GM06990 (cell line): ENCODE results near the gene PDGFD.

Experiments used
- DNase-seq: peaks from one replicate; pipeline ENCODE4 v3.0.0-alpha.2; 2011; ENCODE audit not compliant: insufficient read length; ENCODE audit errors: extremely low read depth
- H3K27me3 ChIP-seq: replicated peaks from 2 replicates; pipeline ENCODE4 v1.6.0; 2011; ENCODE audit warnings: low read length; ENCODE audit not compliant: control insufficient read depth, insufficient read depth
- H3K36me3 ChIP-seq: 2 replicates; pipeline ENCODE4 v1.5.1; 2011; ENCODE audit warnings: low read length; ENCODE audit not compliant: control insufficient read depth, insufficient read depth
- H3K4me3 ChIP-seq: replicated peaks from 2 replicates; pipeline ENCODE4 v1.5.1; 2011; ENCODE audit warnings: low read depth, mild to moderate bottlenecking, control low read depth, low read length
- TF ChIP-seq, protein P1 (sequence below): IDR thresholded peaks from 2 replicates; pipeline ENCODE4 v1.5.1; 2011; ENCODE audit warnings: low read length, control low read depth, mild to moderate bottlenecking, inconsistent platforms; ENCODE audit not compliant: insufficient read depth, poor library complexity, severe bottlenecking

Gene PDGFD

DNA sequence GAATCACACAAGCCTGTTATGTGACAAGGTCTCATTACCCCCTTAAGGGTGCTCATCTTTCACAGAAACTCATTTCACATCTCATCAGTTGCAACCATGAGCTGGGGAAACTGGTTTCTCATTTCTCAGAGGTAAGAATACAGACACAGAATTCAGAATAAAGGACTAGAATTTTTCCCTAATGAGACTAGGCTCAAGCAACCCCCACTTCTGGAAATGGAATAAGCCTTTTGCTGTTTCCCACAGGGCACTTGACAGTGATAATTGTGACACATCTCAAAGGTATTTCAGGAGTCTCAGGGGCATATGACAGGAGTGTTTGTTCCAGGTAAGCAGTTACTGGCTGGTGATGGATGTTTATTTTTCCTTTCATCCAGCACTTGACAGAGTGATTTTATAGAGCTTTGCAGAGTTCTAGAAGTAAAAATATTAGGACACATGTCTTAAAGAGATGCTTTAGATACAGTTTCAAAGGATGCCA is 240.5 kb downstream of the PDGFD start:
- TF ChIP-seq, protein P1, sequence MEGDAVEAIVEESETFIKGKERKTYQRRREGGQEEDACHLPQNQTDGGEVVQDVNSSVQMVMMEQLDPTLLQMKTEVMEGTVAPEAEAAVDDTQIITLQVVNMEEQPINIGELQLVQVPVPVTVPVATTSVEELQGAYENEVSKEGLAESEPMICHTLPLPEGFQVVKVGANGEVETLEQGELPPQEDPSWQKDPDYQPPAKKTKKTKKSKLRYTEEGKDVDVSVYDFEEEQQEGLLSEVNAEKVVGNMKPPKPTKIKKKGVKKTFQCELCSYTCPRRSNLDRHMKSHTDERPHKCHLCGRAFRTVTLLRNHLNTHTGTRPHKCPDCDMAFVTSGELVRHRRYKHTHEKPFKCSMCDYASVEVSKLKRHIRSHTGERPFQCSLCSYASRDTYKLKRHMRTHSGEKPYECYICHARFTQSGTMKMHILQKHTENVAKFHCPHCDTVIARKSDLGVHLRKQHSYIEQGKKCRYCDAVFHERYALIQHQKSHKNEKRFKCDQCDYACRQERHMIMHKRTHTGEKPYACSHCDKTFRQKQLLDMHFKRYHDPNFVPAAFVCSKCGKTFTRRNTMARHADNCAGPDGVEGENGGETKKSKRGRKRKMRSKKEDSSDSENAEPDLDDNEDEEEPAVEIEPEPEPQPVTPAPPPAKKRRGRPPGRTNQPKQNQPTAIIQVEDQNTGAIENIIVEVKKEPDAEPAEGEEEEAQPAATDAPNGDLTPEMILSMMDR, result no peak
- no peak for DNase-seq
- Histone ChIP-seq H3K4me3 (no peak overlapping the region), H3K36me3 (no peaks in the 10 kb centered on the region), H3K27me3 (no peaks in the 10 kb centered on the region)

DNA sequence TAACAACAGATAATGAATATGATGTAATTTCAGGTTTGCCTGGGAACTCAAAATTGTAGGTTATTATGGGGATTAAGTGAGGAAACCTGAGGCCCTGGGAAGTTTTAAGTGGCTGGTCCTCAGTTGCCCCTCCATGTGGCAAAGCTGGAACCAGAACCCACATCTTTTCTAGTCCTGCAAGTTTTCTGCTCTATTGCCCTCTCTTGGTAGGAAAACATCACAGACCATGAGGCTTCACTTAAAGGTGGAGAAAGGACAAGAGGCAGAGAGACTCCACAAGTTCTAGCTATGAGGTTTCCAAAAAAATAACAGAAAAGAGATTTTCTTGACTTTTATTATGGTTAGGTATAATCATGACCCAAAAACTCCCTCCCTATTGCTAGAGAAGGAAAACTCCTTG is 243.0 kb downstream of the PDGFD start:
- no peaks in the 10 kb centered on the region for H3K36me3 ChIP-seq
- TF ChIP-seq, protein P1, result peak; percentile 17
- H3K4me3 ChIP-seq, result no peak overlapping the region
- no peak for DNase-seq
- no peaks in the 10 kb centered on the region for H3K27me3 ChIP-seq

DNA sequence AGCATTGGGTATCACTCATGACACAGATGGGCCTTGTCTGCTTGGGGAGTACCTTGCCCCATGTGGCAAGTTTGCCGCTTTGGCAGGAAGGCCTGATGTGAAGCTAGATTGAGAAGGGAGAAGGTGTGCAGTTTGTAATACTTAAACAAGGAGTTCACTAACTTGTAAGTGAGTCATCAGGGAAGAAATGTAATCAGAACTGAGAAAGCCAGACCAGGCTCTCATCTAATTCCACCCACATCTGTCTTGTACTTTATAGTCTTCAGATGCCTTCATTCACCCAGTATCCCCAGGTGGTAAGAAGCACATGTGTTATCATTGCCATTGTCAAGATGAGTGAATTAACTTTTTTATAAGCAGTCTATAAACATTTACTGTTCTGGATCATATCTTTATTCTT is 243.5 kb downstream of the PDGFD start:
- no peaks in the 10 kb centered on the region for H3K27me3 ChIP-seq
- TF ChIP-seq, protein P1, result no peak
- H3K36me3 ChIP-seq, result no peaks in the 10 kb centered on the region
- no peak for DNase-seq
- no peak overlapping the region for H3K4me3 ChIP-seq

DNA sequence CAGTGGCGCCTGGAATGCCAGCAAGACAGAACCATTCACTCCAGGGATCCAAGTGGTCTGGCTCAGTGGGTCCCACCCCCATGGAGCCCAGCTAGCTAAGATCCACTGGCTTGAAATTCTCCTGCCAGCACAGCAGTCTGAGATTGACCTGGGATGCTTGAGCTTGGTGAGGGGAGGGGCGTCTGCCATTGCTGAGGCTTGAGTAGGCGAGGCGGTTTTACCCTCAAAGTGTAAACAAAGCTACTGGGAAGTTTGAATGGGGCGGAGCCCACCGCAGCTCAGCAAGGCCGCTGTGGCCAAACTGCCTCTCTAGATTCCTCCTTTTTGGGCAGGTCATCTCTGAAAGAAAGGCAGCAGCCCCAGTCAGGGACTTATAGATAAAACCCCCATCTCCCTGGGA is 253.2 kb downstream of the PDGFD start:
- no peak for DNase-seq
- TF ChIP-seq, protein P1, result no peak
- no peak overlapping the region for H3K4me3 ChIP-seq

DNA sequence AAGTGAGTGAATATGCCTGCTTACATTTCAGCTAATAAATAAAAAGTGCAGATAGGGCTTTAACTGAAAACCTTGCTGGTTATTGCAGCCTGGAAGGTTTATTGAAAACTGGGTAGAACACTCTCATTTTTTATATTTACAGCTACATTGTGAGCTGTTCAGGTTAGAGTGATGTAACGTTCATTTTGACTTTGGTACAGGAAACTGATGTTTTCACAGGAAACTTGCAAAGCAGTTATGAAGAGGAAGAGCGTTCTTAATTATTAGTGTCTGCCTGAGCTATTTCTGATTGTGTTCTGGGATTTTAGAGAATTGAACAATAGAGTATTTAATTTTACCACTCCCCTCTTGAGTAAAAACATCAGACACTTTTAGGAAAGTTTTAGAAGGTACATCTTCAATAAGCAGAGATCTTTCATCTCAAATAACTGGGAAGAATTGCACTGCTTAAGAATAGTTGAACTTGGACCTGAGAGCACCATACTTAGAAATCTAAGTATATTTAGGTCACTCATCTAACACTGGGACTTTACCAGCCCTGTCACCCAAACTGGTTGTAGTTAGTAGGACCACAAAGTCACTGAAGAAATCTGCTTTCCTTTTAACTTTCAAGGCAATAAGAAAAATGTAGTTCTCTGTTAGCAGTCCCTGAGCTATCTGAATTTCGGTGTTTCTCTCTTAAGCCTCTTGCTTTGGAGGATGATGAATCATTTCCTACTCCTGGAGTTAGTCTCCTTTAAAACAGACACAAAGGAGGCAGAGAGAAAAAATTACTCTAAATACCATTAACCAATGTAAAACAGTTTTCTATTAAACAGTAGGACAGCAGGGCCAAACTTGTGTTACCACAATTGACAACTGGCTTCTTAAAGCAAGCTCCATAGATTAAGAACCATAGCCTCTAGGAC is 256.1 kb downstream of the PDGFD start:
- Histone ChIP-seq H3K36me3 (no peaks in the 10 kb centered on the region), H3K27me3 (no peaks in the 10 kb centered on the region), H3K4me3 (no peak overlapping the region)
- TF ChIP-seq, protein P1, result no peak
- DNase-seq, result no peak

More for the DNA sequence above, 253.2 kb downstream of the PDGFD start:
- Histone ChIP-seq H3K27me3 (no peaks in the 10 kb centered on the region), H3K36me3 (no peaks in the 10 kb centered on the region)
